SK-N-SH (cell line): ENCODE data around the gene HLA-DPB1. TPM values are rescaled to one million over a fixed set of nuclear protein-coding genes. Genes with fewer than 3 reads are reported as not detected.

ENCODE experiments used
- CTCF ChIA-PET: fragments of 300-600, 350-600 bp; formaldehyde crosslinking; extraction: SDS; loops from one replicate; lab custom pipeline; 2021; lab: Yijun Ruan, JAX
- POLR2A ChIA-PET: fragments of 350-600 bp; sonication (Branson Sonifier 250); formaldehyde crosslinking; extraction: SDS; loops from one replicate; lab custom pipeline; 2020; ENCODE audit warnings: antibody characterized with exemption, inconsistent platforms; lab: Yijun Ruan, JAX
- DNase-seq: peaks from one replicate; pipeline ENCODE4 v3.0.0; 2012
- H2AFZ ChIP-seq: fragments of 200-600 bp; sonication (generic); 2 replicates; pipeline ENCODE4 v1.8.1; 2016; ENCODE audit warnings: antibody characterized with exemption, mild to moderate bottlenecking, low read depth
- H3F3A ChIP-seq: fragments of 200-600 bp; sonication (generic); replicated peaks from 2 replicates; pipeline ENCODE3; 2016; ENCODE audit warnings: antibody characterized with exemption, mild to moderate bottlenecking; ENCODE audit not compliant: insufficient read depth
- H3K27ac ChIP-seq, 2 experiments: fragments of 200-500 bp in 1 of 2; fragments of 200-600 bp in 1 of 2; sonication (Bioruptor generic) in 1 of 2; sonication (generic), shearing (Covaris generic) in 1 of 2; 2 replicates each; pipeline versions ENCODE4 v1.5.1 to v1.6.1; 2014 to 2016; ENCODE audit warnings: low read depth in 2 of 2, inconsistent platforms in 1 of 2, low read length in 1 of 2, mild to moderate bottlenecking in 1 of 2, mixed read lengths in 1 of 2
- H3K27me3 ChIP-seq: fragments of 200-600 bp; sonication (generic), shearing (Covaris generic); 2 replicates; pipeline ENCODE4 v1.6.1; 2016; ENCODE audit warnings: mixed run types; ENCODE audit not compliant: insufficient read depth
- H3K36me3 ChIP-seq, 2 experiments: fragments of 200-500 bp in 1 of 2; fragments of 200-600 bp in 1 of 2; sonication (Bioruptor generic) in 1 of 2; sonication (generic) in 1 of 2; replicated peaks in 1 of 2; 2 replicates each; pipeline versions ENCODE3 to v1.5.1; 2014 to 2016; ENCODE audit warnings: low read length in 1 of 2, mild to moderate bottlenecking in 1 of 2; ENCODE audit not compliant: insufficient read depth in 2 of 2, control insufficient read depth in 1 of 2
- H3K4me1 ChIP-seq, 2 experiments: fragments of 200-500 bp in 1 of 2; fragments of 200-600 bp in 1 of 2; sonication (Bioruptor generic) in 1 of 2; sonication (generic), shearing (Covaris generic) in 1 of 2; 2 replicates each; pipeline versions ENCODE4 v1.5.1 to v1.6.1; 2014 to 2016; ENCODE audit warnings: low read depth in 1 of 2, low read length in 1 of 2, mixed run types in 1 of 2; ENCODE audit not compliant: insufficient read depth in 2 of 2, control insufficient read depth in 1 of 2
- H3K4me2 ChIP-seq: fragments of 200-600 bp; sonication (generic), shearing (Covaris generic); 2 replicates; pipeline ENCODE4 v1.6.1; 2017; ENCODE audit warnings: mixed run types
- H3K4me3 ChIP-seq, 2 experiments: fragments of 200-500 bp in 1 of 2; fragments of 200-600 bp in 1 of 2; sonication (Bioruptor generic) in 1 of 2; sonication (generic), shearing (Covaris generic) in 1 of 2; 2 replicates each; pipeline versions ENCODE4 v1.5.1 to v1.8.1; 2014 to 2016; ENCODE audit warnings: low read depth in 2 of 2, inconsistent platforms in 1 of 2, low read length in 1 of 2, mild to moderate bottlenecking in 1 of 2, mixed read lengths in 1 of 2, moderate library complexity in 1 of 2
- H3K79me2 ChIP-seq: fragments of 200-600 bp; sonication (generic); 2 replicates; pipeline ENCODE4 v1.8.1; 2017; ENCODE audit warnings: mild to moderate bottlenecking; ENCODE audit not compliant: insufficient read depth
- H3K9ac ChIP-seq: fragments of 200-600 bp; sonication (generic); 2 replicates; pipeline ENCODE4 v1.6.1; 2017; ENCODE audit warnings: mixed run types
- H3K9me2 ChIP-seq: fragments of 200-600 bp; sonication (generic); 2 replicates; pipeline ENCODE4 v1.6.1; 2017; ENCODE audit warnings: mixed run types
- H3K9me3 ChIP-seq: fragments of 200-600 bp; sonication (generic); 2 replicates; pipeline ENCODE4 v1.6.1; 2017; ENCODE audit warnings: mixed run types, mild to moderate bottlenecking, moderate library complexity
- H4K20me1 ChIP-seq: fragments of 200-600 bp; sonication (generic); 2 replicates; pipeline ENCODE4 v1.6.1; 2017; ENCODE audit warnings: mild to moderate bottlenecking, mixed run types; ENCODE audit not compliant: insufficient read depth
- CTCF ChIP-seq: fragments of 200-600 bp; sonication (generic); IDR thresholded peaks from 2 replicates; pipeline ENCODE4 v1.6.1; 2017; ENCODE audit warnings: antibody characterized with exemption, mild to moderate bottlenecking, moderate library complexity
- ELF1 ChIP-seq: IDR thresholded peaks from 2 replicates; pipeline ENCODE4 v1.4.0; 2012
- EP300 ChIP-seq, 2 experiments: IDR thresholded peaks; 2 replicates each; pipeline versions ENCODE4 v1.4.0 to v1.6.1; 2012; ENCODE audit warnings: borderline replicate concordance in 1 of 2, low read depth in 1 of 2, low read length in 1 of 2
- GATA2 ChIP-seq: sonication (generic); formaldehyde crosslinking; IDR thresholded peaks from 2 replicates; pipeline ENCODE4 v1.5.0; 2020; ENCODE audit warnings: mild to moderate bottlenecking, missing genetic modification reagents
- MEF2A ChIP-seq: IDR thresholded peaks from 2 replicates; pipeline ENCODE4 v1.4.0; 2012; ENCODE audit warnings: low read depth, borderline replicate concordance
- MXI1 ChIP-seq: IDR thresholded peaks from 2 replicates; pipeline ENCODE4 v1.6.1; 2012; ENCODE audit warnings: mild to moderate bottlenecking, low read depth, low read length, improper control_type of control experiment
- NRF1 ChIP-seq: IDR thresholded peaks from 2 replicates; pipeline ENCODE4 v1.6.1; 2012; ENCODE audit warnings: low read depth, mild to moderate bottlenecking, low read length
- PBX3 ChIP-seq: IDR thresholded peaks from 2 replicates; pipeline ENCODE4; 2012
- RAD21 ChIP-seq: IDR thresholded peaks from 2 replicates; pipeline ENCODE4 v1.6.1; 2012; ENCODE audit warnings: mild to moderate bottlenecking, low read length
- RCOR1 ChIP-seq: fragments of 150-350 bp; IDR thresholded peaks from 2 replicates; pipeline ENCODE4 v1.6.1; 2017; ENCODE audit warnings: antibody characterized with exemption, low read length
- REST ChIP-seq: IDR thresholded peaks from 2 replicates; pipeline ENCODE4 v1.6.1; 2012; ENCODE audit warnings: mild to moderate bottlenecking, low read depth, low read length, moderate library complexity
- RFX5 ChIP-seq: IDR thresholded peaks from 2 replicates; pipeline ENCODE4 v1.6.1; 2012; ENCODE audit warnings: mild to moderate bottlenecking, improper control_type of control experiment, low read length
- USF1 ChIP-seq: IDR thresholded peaks from 2 replicates; pipeline ENCODE4 v1.4.0; 2012; ENCODE audit warnings: low read depth, borderline replicate concordance
- USF2 ChIP-seq: fragments of 150-350 bp; IDR thresholded peaks from 2 replicates; pipeline ENCODE4 v1.6.1; 2017; ENCODE audit warnings: antibody characterized with exemption, low read length, low read depth, borderline replicate concordance
- WGBS: methylation state at CpG from one replicate; pipeline ENCODE4 v1.1.6; 2017; ENCODE audit warnings: low lambda C conversion rate; 5-methylcytosine and 5-hydroxymethylcytosine counted together
- polyA plus RNA-seq, 3 experiments: library from polyadenylated mRNA; depleted of rRNA; stranded (reverse); fragments of >200 nt; gene quantifications; 2 replicates each; pipeline ENCODE4 v1.2.3, GENCODE V29; 2012
- TF ChIP-seq, protein P1 (sequence below): IDR thresholded peaks from 2 replicates; pipeline ENCODE4 v1.4.0; 2012; ENCODE audit warnings: low read depth, borderline replicate concordance
- TF ChIP-seq, protein P2 (sequence below): IDR thresholded peaks from 2 replicates; pipeline ENCODE4 v1.4.0; 2012; ENCODE audit warnings: low read depth

Gene HLA-DPB1
- polyA plus RNA-seq, 1 of the 3 experiments (the other 2 are of a cell fraction): 2.0 TPM

GRCh38 chr6:33079580-33079979 is 3.8 kb downstream of the HLA-DPB1 start:
- H3K27ac ChIP-seq: no peak overlapping the region
- no peak overlapping the region for H2AFZ ChIP-seq
- H3F3A ChIP-seq: no peaks in the 10 kb centered on the region
- H3K9me3 ChIP-seq: no peaks in the 10 kb centered on the region
- no peaks in the 10 kb centered on the region; a peak in 1 of 4 replicates for H3K4me1 ChIP-seq
- no peak overlapping the region for H3K9ac ChIP-seq
- no peaks in the 10 kb centered on the region for H3K36me3 ChIP-seq
- ChIA-PET POLR2A (no interaction called here), CTCF (interaction anchor here (1.0 to 2.3 kb wide), 3 partner anchors 38 to 82 kb away, joined by 3 to 7 read pairs (median 3); no protein-coding TSS in a partner anchor)
- H3K4me3 ChIP-seq: no peak overlapping the region
- TF ChIP-seq USF2: no peak
- no peak for TF ChIP-seq RCOR1
- TF ChIP-seq ELF1: no peak
- TF ChIP-seq, protein P1, sequence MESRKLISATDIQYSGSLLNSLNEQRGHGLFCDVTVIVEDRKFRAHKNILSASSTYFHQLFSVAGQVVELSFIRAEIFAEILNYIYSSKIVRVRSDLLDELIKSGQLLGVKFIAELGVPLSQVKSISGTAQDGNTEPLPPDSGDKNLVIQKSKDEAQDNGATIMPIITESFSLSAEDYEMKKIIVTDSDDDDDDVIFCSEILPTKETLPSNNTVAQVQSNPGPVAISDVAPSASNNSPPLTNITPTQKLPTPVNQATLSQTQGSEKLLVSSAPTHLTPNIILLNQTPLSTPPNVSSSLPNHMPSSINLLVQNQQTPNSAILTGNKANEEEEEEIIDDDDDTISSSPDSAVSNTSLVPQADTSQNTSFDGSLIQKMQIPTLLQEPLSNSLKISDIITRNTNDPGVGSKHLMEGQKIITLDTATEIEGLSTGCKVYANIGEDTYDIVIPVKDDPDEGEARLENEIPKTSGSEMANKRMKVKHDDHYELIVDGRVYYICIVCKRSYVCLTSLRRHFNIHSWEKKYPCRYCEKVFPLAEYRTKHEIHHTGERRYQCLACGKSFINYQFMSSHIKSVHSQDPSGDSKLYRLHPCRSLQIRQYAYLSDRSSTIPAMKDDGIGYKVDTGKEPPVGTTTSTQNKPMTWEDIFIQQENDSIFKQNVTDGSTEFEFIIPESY: no peak
- TF ChIP-seq PBX3: no peak
- no peak for TF ChIP-seq RFX5
- TF ChIP-seq USF1: no peak
- TF ChIP-seq CTCF: no peak
- TF ChIP-seq, protein P2, sequence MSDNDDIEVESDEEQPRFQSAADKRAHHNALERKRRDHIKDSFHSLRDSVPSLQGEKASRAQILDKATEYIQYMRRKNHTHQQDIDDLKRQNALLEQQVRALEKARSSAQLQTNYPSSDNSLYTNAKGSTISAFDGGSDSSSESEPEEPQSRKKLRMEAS: no peak
- TF ChIP-seq RAD21: no peak
- no peak for TF ChIP-seq GATA2 (CRISPR knock-in tag)
- TF ChIP-seq REST: no peak
- TF ChIP-seq EP300 (IDR thresholded peaks at IDR 0.05; ENCODE audit: borderline replicate concordance in 1 of 2, low read depth in 1 of 2, low read length in 1 of 2): no peak
- TF ChIP-seq MEF2A: no peak
- no peak for TF ChIP-seq MXI1
- TF ChIP-seq NRF1: no peak
- DNase-seq: no peak
- no peaks in the 10 kb centered on the region for H3K79me2 ChIP-seq
- H4K20me1 ChIP-seq: no peaks in the 10 kb centered on the region
- WGBS: 6% methylated on average over 4 of the region's 4 CpGs
- H3K4me2 ChIP-seq: no peak overlapping the region
- H3K9me2 ChIP-seq: no peaks in the 10 kb centered on the region
- peaks cover 62% of the 10 kb centered on the region; the same call in 1 of the 2 replicates for H3K27me3 ChIP-seq
